Measurements from ENCODE around the gene ZSWIM6.
A peak's percentile ranks its signal among the peaks of the same experiment; 100 is the strongest.

ZSWIM6 gene

DNA sequence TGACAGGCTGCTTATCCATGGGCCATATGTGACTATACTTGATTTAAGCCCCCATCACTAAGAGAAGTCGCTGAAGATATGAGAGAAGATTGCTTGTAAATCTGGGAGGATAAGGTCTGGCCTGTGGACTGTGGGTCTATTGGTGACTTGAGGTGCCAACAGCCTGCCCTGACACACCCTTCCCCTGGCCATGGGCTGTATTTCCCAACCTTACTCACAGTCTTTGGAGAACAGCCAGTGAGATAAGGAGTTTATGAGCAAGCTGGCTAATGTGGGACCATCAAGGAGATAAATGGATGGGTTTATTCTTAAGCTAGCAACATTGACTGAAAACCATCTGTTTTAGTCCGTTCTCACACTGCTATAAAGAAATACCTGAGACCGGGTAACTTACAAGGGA lies 231.3 kb downstream of the ZSWIM6 start:
- DNase-seq: no peak

DNA sequence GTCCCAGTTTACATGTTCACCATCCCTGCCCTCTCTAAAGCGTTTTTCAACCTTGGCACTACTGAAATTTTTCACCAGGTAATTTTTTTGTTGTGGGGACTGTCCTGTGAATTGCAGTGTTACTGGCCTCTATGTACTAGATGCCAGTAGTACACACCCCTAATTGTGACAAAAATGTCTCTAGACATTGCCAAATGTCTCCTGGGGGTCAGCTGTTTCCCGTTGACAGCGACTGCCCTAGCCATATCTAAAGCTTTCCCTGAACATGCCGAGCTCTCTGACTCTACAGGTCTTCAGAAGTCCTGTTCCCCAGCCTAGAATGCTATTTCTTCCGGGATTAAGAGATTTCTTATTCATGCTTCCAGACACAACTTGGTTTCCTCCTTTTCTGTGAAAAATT lies 235.3 kb downstream of the ZSWIM6 start:
- DNase-seq: no peak

DNA sequence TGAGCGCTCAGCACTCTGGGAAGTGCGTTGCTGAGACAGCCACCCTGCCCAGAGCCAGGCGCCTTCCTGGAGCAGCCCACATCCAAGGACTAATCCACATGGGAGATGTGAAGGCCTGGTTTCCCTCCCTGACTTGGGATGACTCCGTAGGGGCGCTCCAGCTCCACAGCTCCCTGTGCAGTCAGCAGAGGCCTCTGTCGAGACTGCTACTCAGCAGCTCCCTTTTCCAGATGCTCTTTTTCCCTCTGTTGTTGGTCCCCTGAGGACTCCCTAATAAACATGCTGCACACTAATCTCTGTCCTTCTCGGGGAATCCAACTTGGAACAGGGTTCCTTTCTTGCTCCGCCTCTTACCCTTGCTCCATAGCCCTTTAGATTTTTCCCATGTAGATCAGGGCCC lies 237.3 kb downstream of the ZSWIM6 start:
- DNase-seq: peak; percentile 3

DNA sequence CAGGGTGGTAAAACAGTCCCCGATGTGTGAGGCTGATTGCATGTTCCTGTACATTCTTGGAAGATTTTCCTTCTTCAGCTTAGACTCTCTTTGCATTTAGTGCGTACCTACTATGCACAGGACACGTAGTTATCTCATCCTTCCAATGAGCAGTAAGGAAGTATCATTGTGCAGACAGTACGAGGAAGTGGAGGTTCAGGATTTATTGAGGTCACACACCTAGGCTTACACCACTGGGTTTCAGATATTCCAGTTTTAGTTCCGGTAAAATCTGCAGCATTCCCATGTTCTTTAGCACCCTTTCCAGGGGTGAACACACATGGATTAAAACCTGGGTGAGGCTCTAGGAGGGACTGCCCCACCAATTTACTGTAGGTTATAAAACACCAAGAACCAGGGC lies 238.7 kb downstream of the ZSWIM6 start:
- DNase-seq: no peak

DNA sequence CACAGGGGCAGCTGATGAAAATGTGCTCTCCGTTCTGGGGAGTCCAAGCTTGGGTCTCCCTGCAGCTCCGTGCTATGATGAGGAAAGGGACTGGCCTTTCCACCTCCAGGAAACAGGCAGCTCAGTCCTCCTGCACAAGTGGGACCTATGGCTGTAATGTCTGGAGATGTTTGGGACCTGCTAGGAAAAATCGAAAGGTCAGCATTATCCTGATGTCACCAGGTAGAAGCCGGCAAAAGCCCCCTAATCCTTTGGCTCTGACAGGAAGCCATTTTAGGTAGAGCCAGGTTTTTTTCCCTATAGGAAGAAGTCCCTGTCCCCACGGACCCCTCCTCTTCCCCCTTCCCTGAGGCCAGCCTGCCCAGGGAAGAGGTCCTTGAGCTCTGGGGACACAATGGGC lies 240.9 kb downstream of the ZSWIM6 start:
- DNase-seq: no peak

DNA sequence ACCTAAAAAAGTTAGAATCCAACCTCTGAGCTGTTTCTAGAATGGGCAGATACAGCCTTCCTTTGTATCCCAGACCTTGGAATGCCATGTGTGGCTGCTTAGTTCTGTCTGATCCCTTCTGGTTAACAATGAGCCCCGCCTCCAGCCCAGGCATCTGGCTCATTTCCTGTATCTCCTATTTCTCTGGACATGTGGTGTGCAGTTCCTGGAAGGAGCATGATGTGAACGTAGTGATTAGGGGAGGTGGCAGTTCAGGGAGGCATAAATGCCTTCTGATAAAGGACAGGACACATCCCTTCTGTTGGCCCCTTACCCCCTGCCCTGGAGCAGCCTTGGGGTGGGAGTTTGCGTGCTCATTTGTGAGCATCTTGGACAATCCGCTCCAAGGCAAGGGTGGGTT lies 243.0 kb downstream of the ZSWIM6 start:
- peak; percentile 92 for DNase-seq

DNA sequence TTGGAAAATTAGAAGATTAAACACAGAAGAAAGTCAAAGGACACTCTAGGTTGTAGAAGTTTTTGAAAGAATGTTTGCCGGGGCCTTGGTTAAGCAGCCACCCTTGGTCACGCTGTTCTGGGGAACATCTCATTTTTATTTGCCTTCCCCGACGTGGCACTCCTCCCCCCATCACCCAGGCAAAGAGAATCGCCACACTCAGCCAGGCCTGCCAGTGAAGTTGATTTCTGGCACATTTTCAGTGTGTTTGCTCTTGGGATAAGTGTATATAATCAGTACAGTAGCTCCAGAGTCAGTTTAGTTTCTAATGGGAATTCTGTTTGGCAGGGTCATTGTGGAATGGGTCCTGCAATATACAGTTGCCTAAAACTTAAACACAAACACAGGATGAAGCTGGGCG lies 243.5 kb downstream of the ZSWIM6 start:
- peak; percentile 9 for DNase-seq

DNA sequence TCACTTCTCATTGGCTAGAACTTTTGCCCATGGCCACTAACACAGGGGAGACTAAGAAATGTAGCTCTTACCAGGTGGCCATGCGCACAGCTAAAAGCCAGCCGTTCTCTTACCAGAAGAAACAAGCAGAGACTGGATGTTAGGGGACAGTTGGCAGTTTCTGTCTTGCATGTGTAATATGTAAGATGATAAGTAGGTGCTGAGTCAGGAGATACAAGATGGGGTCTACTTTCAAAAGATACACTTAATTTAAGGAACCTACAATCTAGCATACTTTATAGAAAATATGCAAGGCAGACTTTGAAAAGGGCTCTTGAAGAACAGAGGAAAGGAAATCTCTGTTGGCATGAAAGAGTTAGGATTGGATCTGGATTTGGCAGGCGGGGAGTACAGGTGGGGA lies 244.5 kb downstream of the ZSWIM6 start:
- no peak for DNase-seq

DNA sequence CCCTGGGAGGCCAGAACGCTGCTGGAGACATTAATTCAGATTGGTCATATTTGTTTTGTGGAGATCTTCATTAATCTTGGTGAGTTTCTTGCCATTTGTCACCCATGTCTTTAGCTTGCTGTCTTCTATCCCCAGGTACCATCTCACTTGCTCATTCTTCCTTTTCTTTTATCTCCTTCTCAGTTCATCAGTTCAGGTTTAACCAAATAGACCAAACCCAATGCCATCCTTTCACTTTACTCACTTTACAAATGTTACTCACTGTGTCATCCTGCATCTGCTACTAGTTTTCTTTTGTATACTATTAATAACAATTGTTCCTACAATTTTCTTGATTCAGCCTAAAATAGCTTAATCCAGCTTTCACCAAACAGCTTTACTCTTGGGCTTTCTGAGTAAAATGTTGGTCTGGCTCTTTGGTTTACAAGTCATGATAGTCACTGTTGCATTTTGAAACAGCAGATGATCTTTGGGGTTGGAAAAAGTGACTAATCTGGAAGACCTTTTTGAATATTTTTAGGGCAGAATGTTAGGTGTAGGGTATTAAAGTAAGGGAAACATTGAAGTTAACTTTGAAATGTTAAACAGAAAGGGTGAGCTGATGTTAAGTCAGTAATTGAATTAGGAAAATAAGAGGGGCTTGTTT lies 246.9 kb downstream of the ZSWIM6 start:
- DNase-seq: peak; percentile 18

DNA sequence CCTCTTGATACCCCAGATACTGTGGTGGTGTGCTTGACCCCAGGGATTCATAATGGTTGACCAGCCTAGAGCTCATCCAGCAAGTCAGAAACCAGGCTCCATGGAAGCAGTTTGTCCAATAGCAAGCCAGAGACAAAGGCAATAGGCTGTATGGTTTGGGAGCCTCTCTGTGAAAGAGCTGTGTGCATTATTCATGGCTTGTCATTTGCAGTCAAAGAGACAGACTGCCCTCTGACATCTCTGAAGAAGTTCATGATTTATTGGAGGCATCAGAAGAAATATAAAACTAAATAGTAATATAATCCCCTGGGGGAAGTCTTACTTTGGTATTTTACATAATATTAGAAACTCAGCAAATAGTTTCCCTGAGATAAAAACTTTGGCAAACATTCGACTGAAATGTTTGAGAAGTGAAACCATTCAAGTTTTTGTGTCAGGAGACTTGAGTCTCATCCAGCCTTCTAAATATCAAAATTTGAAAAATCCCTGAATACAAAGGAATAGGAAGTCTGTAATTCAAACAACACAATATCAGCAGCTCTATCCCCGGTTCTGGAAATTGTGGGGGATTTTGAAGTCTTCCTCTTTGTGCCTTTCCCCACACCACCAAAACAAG lies 250.3 kb downstream of the ZSWIM6 start:
- DNase-seq: peak; percentile 40

DNA sequence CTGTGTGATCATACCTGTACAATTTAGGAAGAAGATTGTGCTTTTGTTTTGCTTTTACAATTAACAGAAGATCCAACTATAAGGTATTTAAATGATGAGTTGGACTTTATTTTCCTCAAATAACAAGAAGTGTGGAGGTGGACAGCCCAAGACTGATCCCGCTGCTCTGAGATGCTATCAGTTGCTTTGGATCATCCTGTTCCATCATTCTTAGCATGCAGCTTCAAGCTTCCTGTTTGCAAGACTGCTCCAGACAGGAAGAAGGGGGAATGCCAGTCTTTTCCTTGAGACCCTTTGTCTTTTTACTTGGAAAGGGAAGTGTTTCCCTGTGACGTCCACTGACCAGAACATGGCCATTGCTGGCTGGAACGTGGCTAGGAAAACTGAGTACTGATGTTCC lies 250.8 kb downstream of the ZSWIM6 start:
- no peak for DNase-seq

DNA sequence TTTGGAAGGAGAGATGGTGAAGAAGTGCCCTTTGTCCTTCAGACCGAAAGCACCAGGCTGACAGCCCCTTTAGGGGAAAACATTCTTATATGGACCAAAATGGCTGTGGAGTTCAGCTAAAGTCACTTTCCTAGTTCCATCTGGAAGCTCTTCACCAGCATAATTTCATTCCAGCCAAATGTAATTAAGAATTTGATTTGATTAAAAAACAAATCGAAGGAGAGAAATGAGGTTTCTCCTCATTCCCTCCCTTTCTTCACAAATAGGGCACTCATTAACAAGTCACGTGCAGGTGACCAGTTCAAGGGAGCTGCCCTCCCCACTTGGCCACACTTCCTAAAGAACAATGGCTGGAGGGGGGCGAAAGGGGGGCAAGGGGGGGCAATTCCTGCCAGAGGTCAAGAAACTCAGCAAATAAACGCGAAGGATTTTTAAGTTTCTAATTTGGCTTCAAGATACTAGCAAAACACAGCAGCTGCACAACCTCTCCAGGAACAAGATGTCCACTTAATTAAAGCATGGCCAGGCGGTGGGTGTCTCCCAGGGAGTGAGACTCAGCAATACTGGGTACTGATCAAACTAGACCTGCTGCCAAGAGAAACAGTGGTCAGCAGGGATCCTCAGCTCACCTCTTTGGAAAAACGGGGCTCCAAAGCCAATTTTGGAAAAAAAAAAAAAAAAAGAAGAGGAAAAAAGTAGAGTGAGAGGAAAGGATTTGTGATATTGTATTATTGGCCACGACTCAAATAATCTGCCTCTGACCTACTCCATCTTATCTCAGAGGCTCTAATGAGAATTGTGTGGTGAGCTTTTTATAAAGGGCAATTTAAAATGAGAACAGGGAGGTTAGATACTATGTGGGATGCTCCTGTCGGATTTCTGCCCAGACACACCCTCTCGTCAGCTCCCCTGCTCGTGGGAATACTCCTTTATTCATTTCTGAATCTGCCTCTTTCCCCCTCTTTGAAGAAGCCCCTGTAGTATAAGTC lies 254.3 kb downstream of the ZSWIM6 start:
- DNase-seq: no peak

DNA sequence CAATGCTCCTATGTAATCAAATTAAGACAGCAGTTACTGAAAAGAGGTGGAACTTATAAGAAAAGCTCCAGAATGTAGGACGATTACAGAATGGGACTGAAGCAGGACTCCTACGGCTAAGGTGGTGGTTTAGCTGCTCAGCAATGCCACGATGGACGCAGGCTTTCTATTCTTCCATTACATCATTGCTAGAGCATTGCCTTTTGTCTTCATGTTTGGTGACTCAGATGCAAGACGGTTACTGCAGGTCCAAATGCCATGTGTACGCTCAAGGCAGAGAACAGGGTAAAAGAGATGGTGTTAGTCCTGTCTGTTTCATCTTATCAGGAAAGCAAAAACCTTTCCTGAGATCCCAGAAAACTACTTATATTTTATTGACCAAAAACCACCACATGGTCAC lies 255.1 kb downstream of the ZSWIM6 start:
- peak; percentile 11 for DNase-seq

DNA sequence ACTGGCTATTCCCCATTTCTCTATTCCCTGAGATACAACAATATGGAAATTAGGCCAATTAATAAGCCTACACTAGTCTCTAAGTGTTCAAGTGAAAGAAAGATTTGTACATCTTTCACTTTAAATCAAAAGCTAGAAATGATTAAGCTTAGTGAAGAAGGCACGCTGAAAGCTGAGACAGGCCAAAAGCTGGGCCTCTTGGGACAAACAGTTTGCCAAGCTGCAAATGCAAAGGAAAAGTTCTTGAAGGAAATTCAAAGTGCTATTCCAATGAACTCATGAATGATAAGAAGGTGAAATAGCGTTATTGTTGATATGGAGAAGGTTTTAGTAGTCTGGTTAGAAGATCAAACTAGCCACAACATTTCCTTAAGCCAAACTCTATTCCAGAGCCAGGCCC lies 256.2 kb downstream of the ZSWIM6 start:
- no peak for DNase-seq

DNA sequence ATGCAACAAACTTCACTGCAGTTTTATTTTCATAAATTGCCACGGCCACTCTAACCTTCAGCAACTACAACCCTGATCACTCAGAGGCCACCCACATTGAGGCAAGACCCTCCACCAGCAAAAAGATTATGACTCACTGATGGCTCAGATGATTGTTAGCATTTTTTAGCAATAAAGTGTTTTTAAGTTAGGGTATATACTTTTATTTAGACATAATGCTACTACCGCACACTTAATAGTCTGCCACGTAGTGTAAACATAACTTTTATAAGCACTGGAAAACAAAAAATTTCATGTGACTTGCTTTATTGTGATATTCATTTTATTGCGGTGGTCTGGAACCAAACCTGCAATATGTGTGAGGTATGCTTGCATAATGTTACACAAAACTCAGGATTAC lies 257.9 kb downstream of the ZSWIM6 start:
- DNase-seq: peak; percentile 41

DNA sequence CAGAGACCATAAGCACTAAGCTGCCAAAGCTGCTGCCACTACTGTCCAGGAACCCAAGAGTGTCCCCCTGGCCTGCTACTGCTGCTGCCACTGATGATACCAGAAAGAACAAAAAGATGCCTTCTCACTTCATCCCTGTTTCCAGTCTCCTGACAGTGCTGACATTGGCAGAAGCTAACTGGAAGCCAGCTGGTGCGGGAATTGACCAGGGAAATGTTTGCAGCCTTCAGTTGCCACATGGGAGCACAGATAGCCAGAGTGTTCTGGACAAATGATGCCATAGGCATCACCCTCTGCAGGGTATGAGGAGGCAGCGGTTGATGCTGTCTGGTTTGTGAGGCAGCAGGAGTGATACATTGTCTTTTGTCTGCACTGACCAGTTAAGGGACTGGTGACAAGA lies 258.4 kb downstream of the ZSWIM6 start:
- no peak for DNase-seq

DNA sequence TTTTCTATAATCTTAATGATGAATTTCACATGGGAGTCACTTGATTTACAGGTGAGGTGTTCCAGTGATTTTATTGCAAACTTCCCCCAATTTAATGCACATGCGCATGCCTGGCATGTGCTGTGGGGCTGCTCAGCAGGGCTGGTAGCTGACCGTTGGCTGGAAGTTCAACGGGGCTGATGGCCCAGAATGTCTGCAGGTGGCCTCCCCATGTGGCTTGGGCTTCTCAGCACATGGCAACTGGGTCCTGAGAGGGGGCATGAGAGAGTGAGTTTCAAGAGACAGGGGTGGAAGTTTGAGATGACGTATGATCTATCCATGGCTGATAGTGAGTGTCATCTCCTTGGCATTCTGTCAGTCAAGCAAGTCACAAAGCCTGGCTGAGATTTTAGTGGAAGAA lies 259.8 kb downstream of the ZSWIM6 start:
- no peak for DNase-seq

DNA sequence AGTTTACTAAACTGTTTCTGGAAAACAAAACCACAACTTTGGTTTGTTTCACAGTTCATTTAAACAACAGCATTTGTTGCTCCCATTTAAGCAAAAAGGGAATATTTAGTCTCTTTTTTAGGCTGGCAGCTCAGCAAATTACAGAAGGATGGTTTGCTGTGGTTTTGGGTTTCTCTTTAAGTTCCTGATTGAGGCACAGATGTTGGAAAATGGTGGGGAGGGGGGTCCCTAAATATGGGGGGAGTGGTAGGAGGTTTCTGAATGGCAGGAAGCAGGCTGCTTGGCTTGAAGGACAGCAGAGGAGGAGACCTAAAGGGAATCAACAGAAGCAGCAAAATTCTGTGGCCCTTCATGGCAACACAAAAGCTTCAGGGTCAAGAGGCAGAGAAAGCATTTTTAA lies 263.4 kb downstream of the ZSWIM6 start:
- DNase-seq: no peak
